SK-N-SH treated with all-trans-retinoic acid at 6 μM for 48 hours (cell line): ENCODE data around the gene IRAG1.

Experiments used
- ARNTL ChIP-seq: fragments of 450-650 bp; formaldehyde crosslinking; IDR thresholded peaks from 2 replicates; pipeline ENCODE4 v1.5.0; 2020; ENCODE audit warnings: low read depth, mild to moderate bottlenecking, moderate library complexity, borderline replicate concordance
- CSRNP3 ChIP-seq: fragments of 250-450 bp; sonication (Bioruptor Pico); IDR thresholded peaks from 2 replicates; pipeline ENCODE4 v1.5.1; 2021; ENCODE audit warnings: mild to moderate bottlenecking, moderate library complexity
- ISL1 ChIP-seq: fragments of 250-450 bp; sonication (Bioruptor Pico); IDR thresholded peaks from 2 replicates; pipeline ENCODE4 v2.1.2; 2022; ENCODE audit warnings: mild to moderate bottlenecking, moderate library complexity
- PATZ1 ChIP-seq: fragments of 250-450 bp; sonication (Bioruptor Pico); IDR thresholded peaks from 2 replicates; pipeline ENCODE4 v1.8.0; 2020; ENCODE audit warnings: mild to moderate bottlenecking, moderate library complexity, borderline replicate concordance
- ZFP3 ChIP-seq: fragments of 250-450 bp; sonication (Bioruptor Pico); IDR thresholded peaks from 2 replicates; pipeline ENCODE4 v1.5.0; 2020; ENCODE audit warnings: mild to moderate bottlenecking, moderate library complexity
- ZNF70 ChIP-seq: fragments of 450-650 bp; formaldehyde crosslinking; IDR thresholded peaks from 2 replicates; pipeline ENCODE4 v1.5.0; 2020; ENCODE audit warnings: mild to moderate bottlenecking, moderate library complexity

GRCh38 chr11:10725114-10725906, 31.8 kb upstream of the IRAG1 start:
- TF ChIP-seq PATZ1 (CRISPR knock-in tag) (no peak), ARNTL (CRISPR knock-in tag) (no peak), CSRNP3 (CRISPR knock-in tag) (no peak), ZFP3 (CRISPR knock-in tag) (no peak), ZNF70 (CRISPR knock-in tag) (no peak), ISL1 (CRISPR knock-in tag) (no peak)
